ENCODE data around the gene OR51D1.
A peak's percentile ranks its signal among the peaks of the same experiment; 100 is the strongest.

OR51D1 gene

GRCh38 chr11:4636962-4637661 is at the start of gene OR51D1:
TSS of gene OR51D1 (plus strand) at chr11:4637477. CDS start at chr11:4639791, 2,314 bp downstream.
- DNase-seq (ENCODE audit: low spot score) = peak; percentile 81

- DNase-seq (ENCODE audit: low spot score) = no peak
These were observed 48.3 kb upstream of the OR51D1 start for GRCh38 chr11:4589017-4589416.

- DNase-seq (ENCODE audit: low spot score) = no peak
These were observed 43.5 kb upstream of the OR51D1 start, which contains the start of gene OR52I1 for GRCh38 chr11:4593739-4594138. TSS of gene OR52I1 (plus strand) at chr11:4594039. CDS start at chr11:4594039, 0 bp downstream.

- DNase-seq (ENCODE audit: low spot score) = no peak
These were observed 32.2 kb upstream of the OR51D1 start for GRCh38 chr11:4605057-4605456.

- peak; percentile 4 for DNase-seq (ENCODE audit: low spot score)
These were observed 30.9 kb upstream of the OR51D1 start for GRCh38 chr11:4606231-4607015.

- peak; percentile 40 for DNase-seq (ENCODE audit: low spot score)
These were observed 30.2 kb upstream of the OR51D1 start for GRCh38 chr11:4607096-4607495.

- DNase-seq (ENCODE audit: low spot score) = peak; percentile 98
These were observed 29.3 kb upstream of the OR51D1 start, which contains the start of gene TRIM68 for GRCh38 chr11:4607781-4608666. TSS of gene TRIM68 (minus strand) at chr11:4608231. CDS start at chr11:4605504, 2,727 bp downstream.

- no peak for DNase-seq (ENCODE audit: low spot score)
These were observed 26.9 kb upstream of the OR51D1 start for GRCh38 chr11:4610258-4610935.

GRCh38 chr11:4611986-4612385 is 25.3 kb upstream of the OR51D1 start:
- DNase-seq (ENCODE audit: low spot score) = no peak

- no peak for DNase-seq (ENCODE audit: low spot score)
These were observed 21.3 kb upstream of the OR51D1 start for GRCh38 chr11:4615856-4616444.

GRCh38 chr11:4619514-4619913 is 17.8 kb upstream of the OR51D1 start:
- no peak for DNase-seq (ENCODE audit: low spot score)

GRCh38 chr11:4626207-4627099 is 10.8 kb upstream of the OR51D1 start:
- DNase-seq (ENCODE audit: low spot score) = peak; percentile 95

GRCh38 chr11:4636136-4636535 is 1.1 kb upstream of the OR51D1 start:
- no peak for DNase-seq (ENCODE audit: low spot score)

- no peak for DNase-seq (ENCODE audit: low spot score)
These were observed 378 bp downstream of the OR51D1 start for GRCh38 chr11:4637662-4638047.

- DNase-seq (ENCODE audit: low spot score) = no peak
These were observed 2.7 kb downstream of the OR51D1 start for GRCh38 chr11:4639931-4640330.

- DNase-seq (ENCODE audit: low spot score) = no peak
These were observed 4.2 kb downstream of the OR51D1 start for GRCh38 chr11:4641501-4641900.

- no peak for DNase-seq (ENCODE audit: low spot score)
These were observed 4.8 kb downstream of the OR51D1 start for GRCh38 chr11:4642043-4642442.

- no peak for DNase-seq (ENCODE audit: low spot score)
These were observed 5.8 kb downstream of the OR51D1 start for GRCh38 chr11:4643076-4643475.

- no peak for DNase-seq (ENCODE audit: low spot score)
These were observed 6.4 kb downstream of the OR51D1 start, which contains the start of gene OR51E1 for GRCh38 chr11:4643682-4644081. TSS of gene OR51E1 (plus strand) at chr11:4643982. CDS start at chr11:4652527, 8,545 bp downstream.

- no peak for DNase-seq (ENCODE audit: low spot score)
These were observed 7.0 kb downstream of the OR51D1 start for GRCh38 chr11:4644233-4644632.

Measured in cerebellar cortex (tissue), 1 donor.